HG03108 (cell line): ENCODE data around the gene TAF10.

Source experiments
- ATAC-seq: cut with Tn5 transposase; IDR thresholded peaks from one replicate; pipeline ENCODE4 v1.9.1; 2021; ENCODE audit warnings: moderate library complexity; ENCODE audit not compliant: unreplicated experiment

The TAF10 gene

GRCh38 chr11:6561288-6561687, 50.7 kb downstream of the TAF10 start:
- no peak for ATAC-seq
